AG04449 (cell line): ENCODE data around the gene ABTB2.

ENCODE experiments used
- CTCF ChIA-PET: fragments of 350-600 bp; formaldehyde crosslinking; extraction: SDS; loops from one replicate; lab custom pipeline; 2021; ENCODE audit warnings: antibody characterized with exemption; lab: Yijun Ruan, JAX
- POLR2A ChIA-PET: fragments of 400-600, 350-600 bp; formaldehyde crosslinking; extraction: SDS; loops from one replicate; lab custom pipeline; 2020; ENCODE audit warnings: antibody characterized with exemption, inconsistent platforms; lab: Yijun Ruan, JAX
- DNase-seq: peaks from one replicate; pipeline ENCODE4 v3.0.0-alpha.2; 2010; ENCODE audit warnings: low read depth, low spot score
- H3K4me3 ChIP-seq: 2 replicates; pipeline ENCODE4 v1.5.1; 2011; ENCODE audit warnings: low read depth, mild to moderate bottlenecking, control low read depth, low read length
- CTCF ChIP-seq: IDR thresholded peaks from one replicate; pipeline ENCODE4 v1.5.1; 2011; ENCODE audit warnings: mild to moderate bottlenecking, moderate library complexity, low read length, control low read depth, inconsistent platforms; ENCODE audit not compliant: insufficient read depth; ENCODE audit errors: missing control alignments

ABTB2 gene

GRCh38 chr11:34151916-34152845 lies 205.6 kb downstream of the ABTB2 start:
- ChIA-PET CTCF (interaction anchor here (0.6 to 2.6 kb wide), 6 partner anchors 9 to 341 kb away, joined by 3 to 14 read pairs (median 6); no protein-coding TSS in a partner anchor), POLR2A (no interaction called here)
- no peak for TF ChIP-seq CTCF
- no peak overlapping the region for H3K4me3 ChIP-seq
- DNase-seq, result no peak

GRCh38 chr11:34151166-34151565 lies 206.6 kb downstream of the ABTB2 start:
- ChIA-PET CTCF (interaction anchor here (0.6 to 2.6 kb wide), 6 partner anchors 8 to 342 kb away, joined by 3 to 14 read pairs (median 9); partner anchors contain the start of gene ABTB2), POLR2A (interaction anchor here (0.6 kb wide), 1 partner anchor 17 kb away, joined by 3 read pairs; no protein-coding TSS in a partner anchor)
- no peak for TF ChIP-seq CTCF

GRCh38 chr11:34150494-34151151 lies 207.2 kb downstream of the ABTB2 start:
- TF ChIP-seq CTCF, result no peak
- ChIA-PET POLR2A (interaction anchor here (0.6 kb wide), 1 partner anchor 18 kb away, joined by 3 read pairs; no protein-coding TSS in a partner anchor), CTCF (interaction anchor here (0.8 to 2.6 kb wide), 10 partner anchors 8 to 342 kb away, joined by 3 to 14 read pairs (median 6); partner anchors contain the start of gene ABTB2)
- H3K4me3 ChIP-seq, result no peak overlapping the region
- no peak for DNase-seq

More at GRCh38 chr11:34151166-34151565, 206.6 kb downstream of the ABTB2 start:
- DNase-seq, result no peak
- no peak overlapping the region for H3K4me3 ChIP-seq

- ChIA-PET POLR2A (interaction anchor here (1.1 kb wide), 1 partner anchor 9 kb away, joined by 3 read pairs; no protein-coding TSS in a partner anchor), CTCF (interaction anchor here (0.8 to 2.6 kb wide), 10 partner anchors 9 to 342 kb away, joined by 3 to 14 read pairs (median 6); partner anchors contain the start of gene ABTB2)
- no peak for DNase-seq
- TF ChIP-seq CTCF, result peak; percentile 69
- no peak overlapping the region for H3K4me3 ChIP-seq
Measured at GRCh38 chr11:34149786-34150185, 208.0 kb downstream of the ABTB2 start.

- no peak for DNase-seq
- H3K4me3 ChIP-seq, result no peak overlapping the region
- CTCF ChIA-PET, result interaction anchor here (1.0 to 2.6 kb wide), 7 partner anchors 12 to 343 kb away, joined by 3 to 14 read pairs (median 7); partner anchors contain the start of gene ABTB2
- no peak for TF ChIP-seq CTCF
- POLR2A ChIA-PET, result interaction anchor here (1.1 kb wide), 1 partner anchor 9 kb away, joined by 3 read pairs; no protein-coding TSS in a partner anchor
Measured at GRCh38 chr11:34149274-34149673, 208.5 kb downstream of the ABTB2 start.
